Hematopoietic multipotent progenitor cell treated with erythropoietin and hydrocortisone succinate and interleukin-3 and kit ligand, for 4 days (in vitro differentiated cells): ENCODE results near the gene ATP5MC2.
"Not testable (repeated sequence)": the region's sequence is repeated elsewhere in the genome, so short reads cannot be mapped to it uniquely, and the experiment has no call there.

ENCODE experiments used
- DNase-seq: peaks from one replicate; pipeline ENCODE4 v3.0.0-alpha.2; 2015

Gene ATP5MC2

DNA sequence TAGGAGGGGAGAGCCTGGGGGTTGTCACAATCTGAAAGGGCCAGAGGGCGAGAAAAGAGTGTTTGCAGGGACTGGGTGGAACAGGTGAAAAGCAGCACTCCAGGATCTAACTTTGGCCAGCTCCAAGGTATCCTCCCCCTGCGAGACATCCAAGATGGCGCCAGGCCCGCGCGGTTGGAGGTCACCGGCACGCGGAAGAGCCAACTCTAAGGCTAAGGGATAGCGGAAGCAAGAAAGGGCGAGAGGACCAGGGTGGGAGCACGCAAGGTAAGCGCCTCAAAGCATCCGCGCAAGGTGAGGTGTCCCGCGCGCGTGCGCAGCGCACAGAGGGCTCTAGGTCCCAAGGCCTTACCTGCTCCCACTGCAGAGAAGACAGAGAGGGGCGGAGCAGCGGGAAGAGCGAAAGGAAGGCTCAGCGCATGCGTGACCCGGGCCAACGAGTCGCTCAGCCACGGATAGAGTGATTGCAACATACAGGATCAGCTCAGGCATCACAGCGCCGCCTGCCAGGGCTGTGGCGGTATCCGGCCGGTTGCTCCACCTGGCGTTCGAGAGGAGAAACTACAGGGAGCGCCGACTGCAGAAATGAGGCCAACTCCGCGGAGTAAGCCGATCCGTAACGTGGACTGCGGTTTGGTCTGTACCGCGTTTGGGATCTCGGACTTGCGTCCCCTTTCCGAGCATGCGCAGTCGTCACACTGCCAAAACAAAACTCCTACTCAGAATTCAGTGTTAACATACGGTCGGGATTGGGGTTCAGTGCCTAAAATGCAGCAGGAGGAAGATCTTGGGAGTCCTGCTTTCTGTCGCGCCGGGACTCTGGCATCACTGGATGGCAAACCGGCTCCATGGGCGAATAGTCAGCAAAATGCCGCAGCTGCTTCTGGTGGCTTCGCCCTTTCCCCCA is at the start of gene ATP5MC2:
Gene ATP5MC2, minus strand, starts transcription at position 383 of the 907 bp plus-strand sequence. CDS start 3,469 bp downstream, outside the sequence.
- peak; percentile 99 for DNase-seq

DNA sequence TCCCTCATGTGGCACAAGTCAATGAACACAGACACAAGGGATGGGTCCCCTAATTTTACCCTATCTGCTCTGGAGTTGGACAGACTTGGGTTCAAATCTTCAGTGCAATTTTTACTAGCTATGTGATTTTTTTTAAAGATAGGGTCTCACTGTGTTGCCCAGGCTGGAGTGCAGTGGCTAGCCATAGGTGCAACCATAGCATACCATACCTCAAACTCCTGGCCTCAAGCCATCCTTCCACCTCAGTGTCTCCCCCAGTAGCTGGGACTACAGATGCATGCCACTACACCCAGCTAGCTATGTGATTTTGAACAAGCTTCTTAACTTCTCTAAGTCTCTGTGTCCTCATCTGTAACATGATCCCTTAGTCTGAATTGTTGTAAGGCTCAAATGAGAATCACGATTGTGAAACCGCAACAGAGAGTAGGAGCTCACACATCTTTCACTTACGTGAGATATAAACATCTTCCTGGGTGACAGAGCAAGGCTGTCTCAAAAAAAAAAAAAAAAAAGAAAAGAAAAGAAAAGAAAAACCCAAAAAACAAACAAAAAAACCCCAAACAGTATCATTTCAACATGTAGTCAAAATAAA is 46.7 kb upstream of the ATP5MC2 start:
- DNase-seq, result no peak

GRCh38 chr12:53720946-53721345 is 45.1 kb upstream of the ATP5MC2 start:
- DNase-seq, result no peak

- DNase-seq, result no peak
Observed at GRCh38 chr12:53719649-53720048, 43.8 kb upstream of the ATP5MC2 start.

- not testable (repeated sequence) for DNase-seq
Observed at GRCh38 chr12:53718567-53718966, 42.7 kb upstream of the ATP5MC2 start.

DNA sequence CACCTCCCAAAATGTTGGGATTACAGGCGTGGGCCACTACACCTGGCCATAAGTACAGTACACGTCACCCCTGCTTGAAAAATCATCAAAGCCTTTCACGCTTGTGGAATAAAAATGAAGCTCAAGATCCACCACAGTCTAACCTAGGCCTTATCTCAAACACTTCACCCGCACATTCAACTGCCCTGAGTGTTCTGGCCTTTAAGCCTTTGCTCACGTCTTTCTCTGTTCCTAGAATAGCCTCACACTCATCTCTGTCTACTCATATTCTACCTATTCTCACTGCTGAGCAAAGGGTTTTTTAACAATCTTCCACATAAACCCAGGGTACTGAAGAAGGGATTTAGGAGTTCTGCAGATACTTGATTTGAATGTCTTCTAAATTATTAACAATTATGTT is 41.4 kb upstream of the ATP5MC2 start:
- DNase-seq, result no peak

DNA sequence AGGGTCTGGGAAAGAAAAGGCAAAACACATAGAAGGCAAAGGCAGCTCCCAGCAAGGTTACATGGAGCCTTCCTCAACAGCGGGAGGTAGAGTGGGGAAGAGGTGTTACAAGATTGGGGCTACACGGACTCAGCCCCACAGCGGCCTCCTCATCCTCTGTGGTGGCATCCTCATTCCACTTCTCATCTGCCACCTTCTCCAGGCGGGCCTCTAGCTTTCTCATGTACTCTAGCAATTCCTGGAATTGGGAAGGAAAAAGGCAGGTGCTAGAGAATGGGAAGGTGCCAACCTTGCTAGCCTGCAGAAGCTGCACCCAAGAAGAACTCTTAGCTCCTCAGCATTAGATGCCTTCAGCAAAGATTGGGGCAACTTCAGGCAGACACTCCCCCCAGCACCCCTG is 38.1 kb upstream of the ATP5MC2 start:
- DNase-seq, result no peak

- no peak for DNase-seq
Observed at GRCh38 chr12:53713516-53713915, 37.6 kb upstream of the ATP5MC2 start.

DNA sequence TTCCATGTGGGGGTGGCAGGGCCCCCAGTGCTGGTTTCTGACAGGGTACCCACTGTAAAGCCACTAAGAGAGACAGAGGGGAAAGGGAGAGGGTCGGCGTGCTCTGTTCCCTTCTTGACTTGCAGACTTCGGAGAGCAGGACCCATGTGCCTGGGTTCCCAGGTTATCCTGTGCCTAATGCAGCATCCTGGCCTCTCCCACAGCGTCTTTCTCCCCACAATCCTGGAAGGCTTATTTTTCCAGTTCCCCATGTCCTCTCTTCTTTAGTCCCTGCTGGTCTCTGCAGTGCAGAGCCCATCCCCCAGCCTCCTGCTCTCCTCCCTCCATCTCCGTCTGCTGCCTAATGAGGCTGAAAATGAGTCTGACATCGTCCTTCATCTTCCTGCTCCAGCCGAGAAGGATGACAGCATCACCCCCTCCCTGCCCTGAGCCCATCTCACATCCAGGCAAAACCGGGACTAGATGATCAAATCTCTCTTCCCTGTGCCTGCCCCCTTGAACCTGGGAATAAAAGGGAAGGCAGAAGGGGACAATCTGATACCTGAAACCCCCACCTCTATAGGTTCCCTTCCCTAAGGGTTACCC is 36.3 kb upstream of the ATP5MC2 start:
- DNase-seq, result no peak

DNA sequence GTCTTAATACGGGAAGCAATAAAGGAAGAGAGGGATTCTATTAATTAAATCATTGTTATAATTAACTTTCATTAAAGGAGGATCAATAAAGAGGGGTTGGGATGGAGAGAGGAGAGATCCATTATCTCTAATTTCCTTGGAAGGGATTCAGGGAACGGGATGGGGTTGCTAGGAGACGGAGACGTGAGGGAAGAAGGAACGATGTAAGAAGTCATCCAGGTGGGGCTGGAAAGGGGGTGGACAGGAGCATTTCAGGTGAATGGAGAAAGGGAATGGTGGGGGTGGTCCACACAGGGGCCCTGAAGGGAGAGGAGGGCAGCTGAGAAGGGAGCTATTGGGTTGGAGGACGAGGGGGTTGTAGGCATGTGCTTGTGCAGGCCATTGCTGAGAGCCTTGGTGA is 34.2 kb upstream of the ATP5MC2 start:
- DNase-seq, result no peak

- DNase-seq, result peak; percentile 7
Observed at GRCh38 chr12:53709671-53710070, 33.8 kb upstream of the ATP5MC2 start.

DNA sequence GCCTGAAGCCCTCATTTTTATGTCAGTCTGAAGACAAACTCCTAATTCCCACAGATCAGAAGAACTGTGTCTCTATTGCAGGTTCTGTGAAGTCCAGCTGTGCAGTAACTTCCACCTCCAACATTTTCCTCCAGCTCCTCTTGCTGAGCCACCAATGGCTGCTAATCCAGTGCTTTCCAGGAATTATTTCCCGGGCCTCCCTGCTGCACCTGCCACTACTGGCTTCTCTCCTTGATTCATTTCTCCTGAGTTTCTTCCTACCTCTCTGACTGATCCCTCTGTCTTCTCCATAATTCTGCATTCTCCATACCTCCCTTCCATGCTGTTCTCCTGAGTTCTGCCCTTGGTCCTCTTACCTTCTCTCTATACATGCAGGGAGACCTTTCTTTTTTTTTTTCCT is 30.2 kb upstream of the ATP5MC2 start:
- DNase-seq, result no peak

- no peak for DNase-seq
Observed at GRCh38 chr12:53703756-53704155, 27.9 kb upstream of the ATP5MC2 start.

- DNase-seq, result peak; percentile 75
Observed at GRCh38 chr12:53701518-53702264, 25.8 kb upstream of the ATP5MC2 start.

- DNase-seq, result no peak
Observed at GRCh38 chr12:53700567-53700966, 24.7 kb upstream of the ATP5MC2 start.

DNA sequence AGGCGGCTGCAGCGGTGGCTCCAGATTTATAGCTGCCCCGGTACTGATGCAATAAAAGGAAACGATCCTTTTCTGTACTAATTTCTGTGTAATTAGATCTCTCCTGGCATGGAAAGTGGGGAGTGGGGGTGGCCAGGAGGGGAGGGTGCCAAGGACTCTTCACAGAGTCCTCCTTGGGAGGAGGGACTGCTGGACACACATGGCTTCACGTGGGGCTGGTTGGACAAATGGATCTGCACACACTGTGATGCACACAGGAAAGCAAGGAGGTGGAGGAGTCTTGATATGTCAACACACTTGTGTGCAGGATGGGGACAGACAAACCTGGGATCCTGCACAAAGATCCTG is 23.8 kb upstream of the ATP5MC2 start:
- no peak for DNase-seq

DNA sequence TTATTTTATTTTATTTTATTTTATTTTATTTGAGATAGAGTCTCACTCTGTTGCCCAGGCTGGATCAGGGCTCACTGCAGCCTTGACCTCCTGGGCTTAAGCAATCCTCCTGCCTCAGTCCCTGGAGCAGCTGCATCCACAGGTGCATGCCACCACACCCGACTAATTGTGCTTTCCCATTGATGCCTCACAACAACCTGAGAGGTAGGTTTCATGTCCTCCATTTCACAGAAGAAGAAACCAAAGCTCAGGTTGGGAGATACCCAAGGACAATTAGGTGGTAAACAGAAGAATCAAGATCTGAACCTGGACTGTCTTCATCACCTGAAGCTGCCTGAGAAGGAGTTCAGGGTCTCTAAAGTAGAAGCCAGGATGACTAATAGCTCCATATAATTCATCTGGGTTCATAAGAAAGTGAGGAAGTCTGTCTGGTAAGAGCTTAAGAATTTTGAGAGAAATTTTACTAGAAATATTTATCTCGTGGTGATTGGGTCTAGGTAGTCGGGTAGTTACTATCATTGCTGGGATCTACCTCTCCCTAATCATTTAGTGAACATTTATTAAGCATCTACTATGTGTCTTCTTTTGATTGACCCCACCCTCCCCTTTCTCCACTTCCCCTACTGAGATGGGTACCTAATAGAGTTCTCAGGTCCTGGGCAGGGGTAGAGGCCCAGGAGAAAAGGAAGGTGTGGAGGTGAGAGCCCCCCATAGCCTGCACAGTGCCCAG is 23.2 kb upstream of the ATP5MC2 start:
- no peak for DNase-seq

DNA sequence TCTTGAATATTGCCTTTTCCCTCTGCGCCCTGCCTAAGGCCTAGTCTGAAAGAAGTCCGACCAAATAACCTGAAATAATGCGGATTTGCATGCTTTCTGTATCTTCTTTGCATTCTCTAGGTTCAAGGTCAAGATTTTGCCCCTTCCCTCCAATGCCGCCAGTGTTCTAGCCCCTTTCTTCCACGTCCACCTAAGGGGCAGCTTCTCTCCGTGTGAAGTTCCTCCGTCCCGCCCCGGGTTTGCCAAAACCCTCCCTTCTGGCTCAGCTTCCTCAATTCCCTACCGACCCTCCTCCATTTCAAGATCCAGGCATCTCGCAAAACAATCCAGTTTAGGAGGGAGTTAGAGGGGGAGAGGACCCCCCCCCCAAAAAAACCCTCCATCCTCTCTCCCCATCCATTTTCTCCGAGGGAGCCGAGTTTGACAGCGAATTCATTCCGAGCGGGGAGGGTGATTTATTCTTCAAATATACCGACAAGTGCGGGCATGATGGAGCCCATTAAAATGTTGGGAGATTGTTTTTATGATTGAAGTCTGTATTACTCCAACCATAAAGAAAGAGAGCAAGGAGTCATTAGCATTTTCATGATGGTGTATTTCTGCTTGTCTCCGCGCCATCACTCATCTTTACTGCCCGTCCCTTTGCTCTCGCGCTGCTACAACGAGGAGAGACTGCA is 20.9 kb upstream of the ATP5MC2 start:
- DNase-seq, result no peak

DNA sequence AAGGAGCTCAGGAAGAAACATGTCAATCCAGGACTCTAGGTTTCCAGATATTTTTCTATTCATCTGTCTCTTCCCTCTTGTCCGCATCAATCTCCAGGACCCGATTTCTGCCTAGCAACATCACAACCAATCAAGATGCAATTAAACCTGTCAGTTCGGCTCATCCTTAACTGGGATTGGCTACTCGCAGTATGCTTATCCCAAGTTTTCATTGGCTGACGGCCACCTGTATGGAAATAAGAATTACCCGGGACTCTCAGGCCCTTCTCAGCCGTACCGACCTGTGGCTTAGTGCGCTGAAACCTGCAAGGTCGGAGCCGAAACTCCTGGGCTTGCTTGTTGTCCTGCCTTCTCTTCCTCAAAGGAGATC is 20.4 kb upstream of the ATP5MC2 start:
- peak; percentile 64 for DNase-seq

GRCh38 chr12:53695152-53696145 is 19.6 kb upstream of the ATP5MC2 start:
- peak; percentile 36 for DNase-seq

DNA sequence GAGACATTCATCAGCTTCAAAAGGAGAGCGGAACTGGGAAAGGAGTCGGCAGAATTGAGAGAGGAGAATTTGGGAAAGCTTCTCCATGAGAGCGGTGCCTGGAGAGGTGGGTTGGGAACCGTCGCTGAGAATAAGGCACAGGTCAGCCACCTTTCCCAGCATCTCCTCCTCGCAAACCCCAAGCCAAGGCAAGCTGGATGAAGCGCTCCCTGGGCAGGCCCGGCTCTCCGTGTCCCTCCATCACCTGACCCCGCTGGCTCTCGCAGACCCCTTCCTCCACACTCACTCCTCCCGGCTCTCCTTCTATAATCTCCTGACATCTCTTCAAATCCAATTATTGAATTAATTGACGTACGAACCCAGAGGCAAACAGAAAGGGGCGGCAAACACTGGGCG is 18.9 kb upstream of the ATP5MC2 start:
- no peak for DNase-seq
